H1 (cell line): Measurements from ENCODE around the gene TMED10. TPM values are rescaled to one million over a fixed set of nuclear protein-coding genes. Genes with fewer than 3 reads are reported as not detected.

Experiments used
- ATF2 ChIP-seq: IDR thresholded peaks from 2 replicates; pipeline ENCODE4 v1.6.1; 2012; ENCODE audit warnings: low read length, inconsistent platforms
- BRCA1 ChIP-seq: IDR thresholded peaks from 2 replicates; pipeline ENCODE4 v1.6.1; 2012; ENCODE audit warnings: low read depth, low read length, improper control_type of control experiment
- RXRA ChIP-seq: IDR thresholded peaks from 2 replicates; pipeline ENCODE4 v1.6.1; 2011; ENCODE audit warnings: low read depth, mild to moderate bottlenecking, low read length, moderate library complexity; ENCODE audit not compliant: insufficient read depth
- SAP30 ChIP-seq: fragments of 300-600 bp; sonication (generic); IDR thresholded peaks from 2 replicates; pipeline ENCODE4 v1.7.1; 2012; ENCODE audit warnings: low read length, moderate library complexity, mild to moderate bottlenecking, inconsistent platforms; ENCODE audit not compliant: insufficient read depth, insufficient replicate concordance
- TEAD4 ChIP-seq: IDR thresholded peaks from 2 replicates; pipeline ENCODE4 v1.6.1; 2012; ENCODE audit warnings: low read depth, low read length, inconsistent platforms, mixed read lengths
- polyA plus RNA-seq, 7 experiments: library from polyadenylated mRNA; depleted of rRNA in 3 of 7; stranded (reverse) in 5 of 7; unstranded in 2 of 7; fragments of >200 nt in 5 of 7; fragments of 200-250 nt in 2 of 7; gene quantifications; 1 replicate in 5 of 7; 2 replicates in 1 of 7; 4 replicates in 1 of 7; pipeline versions ENCODE4 v1.2.1 to v1.2.3, GENCODE V29; 2011 to 2013; ENCODE audit warnings: missing spikeins in 2 of 7, mixed read lengths in 2 of 7
- total RNA-seq: library from RNA; stranded (reverse); fragmentation: NEBNext Ultra II Directional; extraction: Animal tissue kit (Norgen Biotek cat#: 25700); gene quantifications from 2 replicates; pipeline ENCODE4 v1.2.1, GENCODE V29; 2021

TMED10 gene
- total and polyA plus RNA-seq, 2 of the 8 experiments (the other 6 are each of a cell fraction or from before 2014, with no cell fraction given) = 218 to 250 TPM

GRCh38 chr14:75098212-75098611 lies 78.2 kb downstream of the TMED10 start (continued):
- TF ChIP-seq RXRA = no peak
- TF ChIP-seq ATF2 = no peak
- no peak for TF ChIP-seq BRCA1
- no peak for TF ChIP-seq TEAD4
- TF ChIP-seq SAP30 = no peak
- TF ChIP-seq, all 59 proteins: peak for 0
